CD4-positive, alpha-beta T cell treated with Interferon alpha-2 for 1 hour (primary cell): ENCODE results near the gene BMERB1.
"Not testable (repeated sequence)": the region's sequence is repeated elsewhere in the genome, so short reads cannot be mapped to it uniquely, and the experiment has no call there.

Experiments used
- DNase-seq, 2 donors: peaks; one replicate each; pipeline ENCODE4 v3.0.0-alpha.2; 2020 to 2022

BMERB1 gene

GRCh38 chr16:15526731-15527130, 92.3 kb downstream of the BMERB1 start:
- no peak for DNase-seq

- no peak for DNase-seq
Measured at GRCh38 chr16:15529673-15530072, 95.3 kb downstream of the BMERB1 start.

GRCh38 chr16:15530085-15530484, 95.7 kb downstream of the BMERB1 start:
- no peak for DNase-seq

- DNase-seq, result no peak
Measured at GRCh38 chr16:15532825-15533224, 98.4 kb downstream of the BMERB1 start.

- no peak for DNase-seq
Measured at GRCh38 chr16:15533386-15533785, 99.0 kb downstream of the BMERB1 start.

GRCh38 chr16:15535772-15536171, 101.4 kb downstream of the BMERB1 start:
- no peak for DNase-seq

- no peak for DNase-seq
Measured at GRCh38 chr16:15536843-15537242, 102.5 kb downstream of the BMERB1 start.

- DNase-seq, result no peak
Measured at GRCh38 chr16:15538507-15538906, 104.1 kb downstream of the BMERB1 start.

- no peak for DNase-seq
Measured at GRCh38 chr16:15539197-15539596, 104.8 kb downstream of the BMERB1 start.

GRCh38 chr16:15542261-15542660, 107.9 kb downstream of the BMERB1 start:
- DNase-seq, result no peak

GRCh38 chr16:15542734-15543347, 108.5 kb downstream of the BMERB1 start:
- peak in 1 of 2 donors; percentile 9 for DNase-seq

GRCh38 chr16:15544405-15544804, 110.0 kb downstream of the BMERB1 start:
- no peak for DNase-seq

GRCh38 chr16:15545544-15545943, 111.2 kb downstream of the BMERB1 start:
- DNase-seq, result no peak

GRCh38 chr16:15547072-15547767, 112.8 kb downstream of the BMERB1 start:
- DNase-seq, result not testable (repeated sequence)

- no peak for DNase-seq
Measured at GRCh38 chr16:15547768-15548096, 113.3 kb downstream of the BMERB1 start.

GRCh38 chr16:15548482-15548891, 114.1 kb downstream of the BMERB1 start:
- DNase-seq, result no peak

GRCh38 chr16:15552507-15552906, 118.1 kb downstream of the BMERB1 start:
- DNase-seq, result no peak

GRCh38 chr16:15553313-15554088, 119.1 kb downstream of the BMERB1 start:
- no peak for DNase-seq

GRCh38 chr16:15556130-15556529, 121.7 kb downstream of the BMERB1 start:
- DNase-seq, result no peak

GRCh38 chr16:15557258-15557657, 122.9 kb downstream of the BMERB1 start:
- DNase-seq, result no peak

- DNase-seq, result no peak
Measured at GRCh38 chr16:15559176-15559575, 124.8 kb downstream of the BMERB1 start.

- DNase-seq, result no peak
Measured at GRCh38 chr16:15564604-15565339, 130.4 kb downstream of the BMERB1 start.

- DNase-seq, result no peak
Measured at GRCh38 chr16:15566095-15566494, 131.7 kb downstream of the BMERB1 start.
